Trophoblast cell (in vitro differentiated cells and primary cell): ENCODE results near the gene NOD1.

ENCODE experiments used
- DNase-seq, 2 donors: peaks; one replicate each; pipeline ENCODE4 v3.0.0-alpha.2; 2016
- H2AFZ ChIP-seq: 2 replicates; pipeline ENCODE4 v1.6.1; 2013; ENCODE audit warnings: low read length, moderate library complexity, mild to moderate bottlenecking; ENCODE audit not compliant: insufficient read depth, poor library complexity
- H2AK5ac ChIP-seq: 2 replicates; pipeline ENCODE4 v1.6.1; 2013; ENCODE audit warnings: mild to moderate bottlenecking, low read length
- H2BK120ac ChIP-seq: 2 replicates; pipeline ENCODE4 v1.6.1; 2013; ENCODE audit warnings: low read length, mild to moderate bottlenecking, moderate library complexity; ENCODE audit not compliant: insufficient read depth, poor library complexity
- H2BK12ac ChIP-seq: 2 replicates; pipeline ENCODE4 v1.6.1; 2013; ENCODE audit warnings: mild to moderate bottlenecking, low read length, moderate library complexity
- H2BK5ac ChIP-seq: 2 replicates; pipeline ENCODE4 v1.6.1; 2013; ENCODE audit warnings: low read length, low read depth, moderate library complexity, mild to moderate bottlenecking; ENCODE audit not compliant: poor library complexity
- H3K14ac ChIP-seq: 2 replicates; pipeline ENCODE4 v1.6.1; 2013; ENCODE audit warnings: mild to moderate bottlenecking, low read length
- H3K18ac ChIP-seq: 2 replicates; pipeline ENCODE4 v1.6.1; 2013; ENCODE audit warnings: mild to moderate bottlenecking, low read length
- H3K23ac ChIP-seq: 2 replicates; pipeline ENCODE4 v1.6.1; 2013; ENCODE audit warnings: low read length
- H3K27ac ChIP-seq: 2 replicates; pipeline ENCODE4 v1.5.1; 2013; ENCODE audit warnings: low read depth, mild to moderate bottlenecking, inconsistent platforms, low read length, moderate library complexity
- H3K27me3 ChIP-seq: 2 replicates; pipeline ENCODE4 v1.6.1; 2013; ENCODE audit warnings: inconsistent platforms, mild to moderate bottlenecking, low read length, moderate library complexity; ENCODE audit not compliant: insufficient read depth
- H3K36me3 ChIP-seq, 2 experiments: 1 replicate in 1 of 2; 2 replicates in 1 of 2; pipeline ENCODE4 v1.6.1; 2013; ENCODE audit warnings: low read length in 2 of 2, mild to moderate bottlenecking in 2 of 2, moderate library complexity in 1 of 2; ENCODE audit not compliant: insufficient read depth in 2 of 2, control insufficient read depth in 1 of 2
- H3K4ac ChIP-seq: 2 replicates; pipeline ENCODE4 v1.6.1; 2013; ENCODE audit warnings: low read depth, mild to moderate bottlenecking, low read length, moderate library complexity
- H3K4me1 ChIP-seq, 2 experiments: 1 replicate in 1 of 2; 2 replicates in 1 of 2; pipeline ENCODE4 v1.6.1; 2013; ENCODE audit warnings: low read length in 2 of 2, mild to moderate bottlenecking in 2 of 2, moderate library complexity in 1 of 2; ENCODE audit not compliant: insufficient read depth in 2 of 2, control insufficient read depth in 1 of 2
- H3K4me2 ChIP-seq: 2 replicates; pipeline ENCODE4 v1.6.1; 2013; ENCODE audit warnings: inconsistent platforms, mild to moderate bottlenecking, low read length, moderate library complexity
- H3K4me3 ChIP-seq: 2 replicates; pipeline ENCODE4 v1.5.1; 2013; ENCODE audit warnings: mild to moderate bottlenecking, low read depth, low read length, inconsistent platforms
- H3K79me1 ChIP-seq: one replicate; pipeline ENCODE4 v1.6.1; 2013; ENCODE audit warnings: low read length
- H3K79me2 ChIP-seq: 2 replicates; pipeline ENCODE4 v1.6.1; 2013; ENCODE audit warnings: low read length, mild to moderate bottlenecking; ENCODE audit not compliant: control insufficient read depth, insufficient read depth, poor library complexity
- H3K9ac ChIP-seq: 2 replicates; pipeline ENCODE4 v1.6.1; 2013; ENCODE audit warnings: mild to moderate bottlenecking, low read length
- H3K9me3 ChIP-seq: 2 replicates; pipeline ENCODE4 v1.6.1; 2013; ENCODE audit warnings: low read depth, mild to moderate bottlenecking, control low read depth, inconsistent platforms, low read length; ENCODE audit not compliant: insufficient read depth
- H4K12ac ChIP-seq: 2 replicates; pipeline ENCODE4 v1.6.1; 2013; ENCODE audit warnings: low read depth, mild to moderate bottlenecking, low read length, moderate library complexity
- H4K8ac ChIP-seq: 2 replicates; pipeline ENCODE4 v1.6.1; 2013; ENCODE audit warnings: low read depth, mild to moderate bottlenecking, low read length, moderate library complexity
- H4K91ac ChIP-seq: one replicate; pipeline ENCODE4 v1.6.1; 2013; ENCODE audit warnings: low read depth, mild to moderate bottlenecking, low read length, moderate library complexity
- WGBS: extraction: QIAGEN DNeasy Blood & Tissue Kit; methylation state at CpG from one replicate; pipeline ENCODE4 v1.1.7; 2013; ENCODE audit warnings: missing lambda C conversion rate; ENCODE audit not compliant: insufficient read length, insufficient coverage; ENCODE audit errors: extremely low coverage; 5-methylcytosine and 5-hydroxymethylcytosine counted together

Gene NOD1

GRCh38 chr7:30524545-30524944, 46.0 kb upstream of the NOD1 start:
- Histone ChIP-seq H3K4ac (no peak overlapping the region), H3K36me3 (no peaks in the 10 kb centered on the region), H3K4me2 (no peak overlapping the region), H2AFZ (no peak overlapping the region), H3K4me1 (peaks cover 0 to 3% of the 10 kb centered on the region in 2 experiments), H3K4me3 (no peak overlapping the region), H3K18ac (no peak overlapping the region), H2BK12ac (no peak overlapping the region), H3K27me3 (no peaks in the 10 kb centered on the region), H4K91ac (no peak overlapping the region), H3K9me3 (no peaks in the 10 kb centered on the region), H4K12ac (no peak overlapping the region), H3K79me1 (no peaks in the 10 kb centered on the region), H3K79me2 (no peaks in the 10 kb centered on the region), H4K8ac (no peak overlapping the region), H3K14ac (no peak overlapping the region), H2BK5ac (no peak overlapping the region), H3K9ac (no peak overlapping the region), H2BK120ac (no peak overlapping the region), H3K27ac (no peak overlapping the region), H3K23ac (no peak overlapping the region), H2AK5ac (no peak overlapping the region)
- no peak for DNase-seq
- no CpG with 5 or more reads among the region's 2 CpGs for WGBS

DNA sequence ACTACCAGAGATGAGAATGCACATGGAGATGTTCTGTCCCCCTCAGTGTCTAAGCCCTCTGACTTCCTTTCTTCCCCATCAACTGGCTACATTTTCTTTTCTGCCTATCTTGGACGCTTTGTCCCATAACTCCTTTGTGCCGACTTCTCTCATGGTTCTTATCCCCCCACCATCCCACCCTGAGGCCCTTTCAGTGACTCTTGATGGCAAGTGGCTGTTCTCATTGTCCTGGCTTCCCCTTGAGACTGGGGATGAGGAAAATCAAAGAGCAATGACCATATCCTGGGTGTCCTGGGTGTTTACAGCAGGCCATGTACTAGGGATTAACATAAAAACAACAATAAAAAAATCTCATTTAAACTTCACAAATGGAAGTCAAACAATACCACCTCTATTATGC, 44.9 kb upstream of the NOD1 start:
- DNase-seq: no peak
- no peak overlapping the region for H3K14ac ChIP-seq
- no peak overlapping the region for H3K4me2 ChIP-seq
- H4K8ac ChIP-seq: no peak overlapping the region
- H3K4me3 ChIP-seq: no peak overlapping the region
- no peak overlapping the region for H3K23ac ChIP-seq
- no peak overlapping the region for H4K91ac ChIP-seq
- H2BK12ac ChIP-seq: no peak overlapping the region
- H3K79me2 ChIP-seq: no peaks in the 10 kb centered on the region
- H3K36me3 ChIP-seq: no peaks in the 10 kb centered on the region
- H3K9me3 ChIP-seq: no peaks in the 10 kb centered on the region
- no peak overlapping the region for H2AK5ac ChIP-seq
- no peak overlapping the region for H3K9ac ChIP-seq
- H2BK5ac ChIP-seq: no peak overlapping the region
- H3K4ac ChIP-seq: no peak overlapping the region
- no peaks in the 10 kb centered on the region for H3K79me1 ChIP-seq
- H3K18ac ChIP-seq: no peak overlapping the region
- WGBS: no CpG with 5 or more reads among the region's 2 CpGs
- no peak overlapping the region for H2AFZ ChIP-seq
- peaks cover 0 to 3% of the 10 kb centered on the region in 2 experiments for H3K4me1 ChIP-seq
- no peak overlapping the region for H3K27ac ChIP-seq
- no peak overlapping the region for H4K12ac ChIP-seq
- no peak overlapping the region for H2BK120ac ChIP-seq
- H3K27me3 ChIP-seq: no peaks in the 10 kb centered on the region

GRCh38 chr7:30522159-30522558, 43.6 kb upstream of the NOD1 start:
- Histone ChIP-seq H3K23ac (no peak overlapping the region), H3K36me3 (no peaks in the 10 kb centered on the region), H3K4me1 (peaks cover 0 to 3% of the 10 kb centered on the region in 2 experiments), H2BK12ac (no peak overlapping the region), H3K4me3 (no peak overlapping the region), H4K91ac (no peak overlapping the region), H3K4ac (no peak overlapping the region), H3K79me2 (no peaks in the 10 kb centered on the region), H2BK120ac (no peak overlapping the region), H3K27me3 (no peaks in the 10 kb centered on the region), H3K9me3 (no peaks in the 10 kb centered on the region), H4K8ac (no peak overlapping the region), H2AFZ (no peak overlapping the region), H4K12ac (no peak overlapping the region), H2BK5ac (no peak overlapping the region), H3K14ac (no peak overlapping the region), H3K4me2 (no peak overlapping the region), H3K9ac (no peak overlapping the region), H3K27ac (no peak overlapping the region), H3K79me1 (no peaks in the 10 kb centered on the region), H2AK5ac (no peak overlapping the region), H3K18ac (no peak overlapping the region)
- DNase-seq: no peak
- WGBS: no CpG with 5 or more reads among the region's 3 CpGs

GRCh38 chr7:30521532-30521931, 42.9 kb upstream of the NOD1 start:
- H3K4ac ChIP-seq: no peak overlapping the region
- H3K27ac ChIP-seq: no peak overlapping the region
- peaks cover 0 to 3% of the 10 kb centered on the region in 2 experiments for H3K4me1 ChIP-seq
- WGBS: no CpG with 5 or more reads among the region's 1 CpG
- no peak overlapping the region for H3K18ac ChIP-seq
- H3K79me1 ChIP-seq: no peaks in the 10 kb centered on the region
- H3K4me3 ChIP-seq: no peak overlapping the region
- no peaks in the 10 kb centered on the region for H3K27me3 ChIP-seq
- no peak overlapping the region for H2AK5ac ChIP-seq
- H3K23ac ChIP-seq: no peak overlapping the region
- H2BK120ac ChIP-seq: no peak overlapping the region
- peak in 1 of 2 donors; percentile 57 for DNase-seq
- no peak overlapping the region for H2AFZ ChIP-seq
- H3K4me2 ChIP-seq: no peak overlapping the region
- H4K8ac ChIP-seq: no peak overlapping the region
- no peak overlapping the region for H4K91ac ChIP-seq
- H3K36me3 ChIP-seq: no peaks in the 10 kb centered on the region
- no peaks in the 10 kb centered on the region for H3K9me3 ChIP-seq
- H4K12ac ChIP-seq: no peak overlapping the region
- H3K14ac ChIP-seq: no peak overlapping the region
- no peak overlapping the region for H3K9ac ChIP-seq
- no peak overlapping the region for H2BK12ac ChIP-seq
- no peak overlapping the region for H2BK5ac ChIP-seq
- no peaks in the 10 kb centered on the region for H3K79me2 ChIP-seq
